HG02759 (cell line): ENCODE data around the gene SUCLA2.
"Not testable (repeated sequence)": the region's sequence is repeated elsewhere in the genome, so short reads cannot be mapped to it uniquely, and the experiment has no call there.

Experiments
- ATAC-seq: cut with Tn5 transposase; IDR thresholded peaks from one replicate; pipeline ENCODE4 v1.9.1; 2021; ENCODE audit warnings: mild to moderate bottlenecking, moderate library complexity; ENCODE audit not compliant: unreplicated experiment

The SUCLA2 gene

DNA sequence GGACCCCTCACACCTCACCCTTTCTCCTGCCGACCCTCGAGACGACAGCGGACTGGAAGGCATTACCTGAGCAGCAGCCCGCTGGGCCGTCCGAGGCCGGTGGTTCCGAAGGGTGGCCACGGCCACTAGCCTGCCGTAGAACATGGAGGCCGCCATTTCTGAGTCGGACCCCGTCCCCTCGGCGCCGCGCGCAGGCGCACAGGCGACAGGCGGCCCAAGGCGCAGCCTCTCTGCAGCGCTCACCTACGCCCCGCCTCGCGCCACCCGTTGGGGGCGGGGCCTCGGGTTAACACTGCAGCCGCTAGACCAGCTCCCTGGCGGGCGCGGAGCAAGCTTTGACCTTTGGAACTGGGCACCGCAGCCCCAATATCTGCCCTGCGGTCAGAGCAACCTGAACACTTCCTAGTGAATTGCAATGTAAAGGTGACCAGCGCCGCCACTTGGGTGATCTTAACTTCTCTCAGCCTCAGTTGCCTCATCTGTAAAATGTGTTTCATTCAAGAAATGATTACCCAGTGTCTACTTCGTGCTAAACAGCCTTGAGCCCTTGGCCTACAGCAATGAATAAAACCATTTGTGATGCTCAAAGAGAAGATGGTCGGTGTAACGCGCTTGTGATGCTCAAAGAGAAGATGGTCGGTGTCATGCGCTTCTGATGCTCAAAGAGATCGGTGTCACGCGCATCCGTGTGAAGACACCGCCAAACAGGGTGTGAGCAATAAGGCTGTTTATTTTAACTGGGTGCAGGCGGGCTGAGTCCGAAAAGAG lies at the start of gene SUCLA2:
SUCLA2 (minus strand) TSS at position 160 of the 768 bp plus-strand sequence; CDS start at position 156, 4 bp downstream.
- peak; percentile 99 for ATAC-seq

DNA sequence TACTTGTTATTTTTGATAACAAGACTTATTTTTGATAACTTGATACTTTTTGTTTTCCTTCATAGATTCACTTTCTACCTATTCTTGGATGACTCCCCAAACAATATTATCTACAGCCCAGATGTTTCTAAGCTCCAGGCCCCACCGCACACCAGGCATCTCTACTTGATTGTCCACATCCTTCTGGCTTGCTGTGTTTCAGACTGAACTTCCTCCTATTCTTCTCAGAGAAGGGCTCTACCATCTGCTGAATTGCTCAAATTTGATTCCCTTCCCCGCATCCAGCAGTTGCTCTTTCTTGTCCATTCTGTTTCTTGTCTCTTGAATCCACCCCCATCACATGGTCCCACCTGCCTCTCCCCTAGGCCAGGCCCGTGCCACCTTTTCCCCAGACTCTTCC lies 49.5 kb upstream of the SUCLA2 start:
- ATAC-seq: no peak

DNA sequence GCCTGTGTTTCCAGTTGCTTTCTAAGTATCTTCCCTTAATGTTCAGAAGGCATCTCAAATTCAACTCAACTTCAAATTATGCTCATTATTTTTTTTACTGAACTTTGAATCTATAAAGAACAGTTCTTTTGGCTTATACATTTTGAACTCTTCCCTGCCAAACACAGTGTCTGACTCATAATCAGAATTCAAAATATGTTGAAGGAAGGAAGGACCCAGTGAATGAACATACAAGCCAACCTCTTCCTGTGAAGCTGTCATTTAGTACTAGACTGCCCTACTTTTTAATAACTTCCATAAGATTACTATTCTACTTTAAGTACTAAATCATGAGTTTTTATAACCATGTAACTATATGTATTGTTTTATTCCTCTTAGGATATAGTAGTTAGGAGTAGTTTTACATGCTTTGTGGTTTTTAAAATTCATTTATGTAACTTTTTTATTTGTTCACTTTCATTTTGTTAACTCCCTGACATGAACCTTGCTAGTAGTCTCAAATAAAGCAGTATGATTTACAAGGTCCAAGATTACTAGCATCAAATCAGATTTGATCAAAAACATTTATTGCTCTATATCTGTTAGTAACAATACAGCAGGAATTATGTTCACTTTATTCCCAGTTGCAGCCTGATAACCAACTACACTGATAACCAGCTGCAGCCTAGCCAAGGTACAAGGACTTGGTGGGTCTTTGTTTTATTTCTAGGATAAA lies 42.9 kb upstream of the SUCLA2 start:
- peak; percentile 51 for ATAC-seq

DNA sequence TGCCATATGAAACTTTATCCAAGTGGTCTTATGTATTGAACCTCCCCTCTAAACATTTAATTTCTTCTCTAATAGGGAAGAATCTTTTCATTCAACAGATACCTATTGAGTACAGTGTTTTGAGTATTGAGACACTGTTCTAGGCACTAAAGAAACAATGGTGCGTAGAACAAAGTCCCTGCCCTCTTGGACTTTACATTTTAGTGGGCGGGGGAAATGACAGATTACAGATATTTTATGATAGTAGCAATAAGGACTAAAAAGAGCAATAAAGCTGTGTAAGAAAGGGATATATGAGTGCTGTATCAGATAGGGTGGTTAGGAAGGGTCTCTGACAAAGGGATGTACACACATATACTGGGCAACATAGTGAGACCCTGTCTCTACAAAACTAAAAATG lies 41.8 kb upstream of the SUCLA2 start:
- ATAC-seq: no peak

DNA sequence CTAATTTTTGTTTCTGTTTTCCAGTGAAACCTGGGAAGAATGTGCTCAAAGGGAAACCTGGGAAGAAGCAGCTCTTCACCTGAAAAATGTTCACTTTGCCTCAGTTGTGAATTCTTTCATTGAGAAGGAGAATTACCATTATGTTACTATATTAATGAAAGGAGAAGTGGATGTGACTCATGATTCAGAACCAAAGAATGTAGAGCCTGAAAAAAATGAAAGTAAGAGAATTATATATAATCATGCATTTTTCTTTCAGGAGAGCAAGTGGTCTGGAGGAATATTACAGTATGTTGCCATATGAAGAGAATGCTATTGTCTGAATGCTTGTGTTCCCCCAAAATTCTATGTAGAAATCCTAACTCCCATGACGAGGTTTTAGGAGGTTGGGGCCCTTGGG lies 39.8 kb upstream of the SUCLA2 start:
- no peak for ATAC-seq

DNA sequence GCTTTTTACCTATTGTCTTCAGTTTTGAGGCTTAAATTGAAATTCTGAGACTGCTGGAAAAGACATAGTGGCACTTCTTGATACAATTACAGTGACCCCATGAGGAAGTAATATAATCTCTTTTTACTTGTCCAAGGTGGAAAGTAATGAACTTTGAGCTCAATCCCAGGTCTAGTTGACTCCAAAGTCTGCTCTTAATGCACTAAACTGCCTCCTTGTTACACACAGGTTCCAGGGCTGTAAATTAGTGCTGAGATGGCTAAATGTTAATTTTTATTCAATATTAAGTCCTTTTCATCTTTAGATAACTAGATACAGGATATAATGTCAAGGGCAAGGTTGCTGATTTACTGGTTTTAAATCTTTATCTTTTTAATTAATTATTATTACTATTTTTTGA lies 39.0 kb upstream of the SUCLA2 start:
- no peak for ATAC-seq

DNA sequence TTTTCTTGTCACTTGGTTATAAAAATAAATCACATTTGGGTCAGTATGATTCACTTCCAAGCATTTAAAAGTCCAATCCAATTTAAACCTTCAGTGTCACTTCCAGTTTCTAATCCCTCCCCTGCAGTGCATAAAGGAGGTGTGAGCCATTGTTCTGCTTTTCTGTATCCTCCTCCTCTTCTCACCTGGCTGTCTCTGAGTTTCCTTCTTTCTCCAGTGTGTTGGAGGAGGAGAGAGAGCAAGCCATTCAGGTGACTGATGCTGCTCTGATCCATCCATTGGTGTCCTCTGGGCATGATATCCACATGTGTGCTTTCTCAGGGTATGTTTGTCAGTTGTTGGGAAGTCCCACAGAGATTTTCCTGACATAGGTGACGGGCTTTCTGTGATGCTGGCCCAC lies 37.7 kb upstream of the SUCLA2 start:
- no peak for ATAC-seq

DNA sequence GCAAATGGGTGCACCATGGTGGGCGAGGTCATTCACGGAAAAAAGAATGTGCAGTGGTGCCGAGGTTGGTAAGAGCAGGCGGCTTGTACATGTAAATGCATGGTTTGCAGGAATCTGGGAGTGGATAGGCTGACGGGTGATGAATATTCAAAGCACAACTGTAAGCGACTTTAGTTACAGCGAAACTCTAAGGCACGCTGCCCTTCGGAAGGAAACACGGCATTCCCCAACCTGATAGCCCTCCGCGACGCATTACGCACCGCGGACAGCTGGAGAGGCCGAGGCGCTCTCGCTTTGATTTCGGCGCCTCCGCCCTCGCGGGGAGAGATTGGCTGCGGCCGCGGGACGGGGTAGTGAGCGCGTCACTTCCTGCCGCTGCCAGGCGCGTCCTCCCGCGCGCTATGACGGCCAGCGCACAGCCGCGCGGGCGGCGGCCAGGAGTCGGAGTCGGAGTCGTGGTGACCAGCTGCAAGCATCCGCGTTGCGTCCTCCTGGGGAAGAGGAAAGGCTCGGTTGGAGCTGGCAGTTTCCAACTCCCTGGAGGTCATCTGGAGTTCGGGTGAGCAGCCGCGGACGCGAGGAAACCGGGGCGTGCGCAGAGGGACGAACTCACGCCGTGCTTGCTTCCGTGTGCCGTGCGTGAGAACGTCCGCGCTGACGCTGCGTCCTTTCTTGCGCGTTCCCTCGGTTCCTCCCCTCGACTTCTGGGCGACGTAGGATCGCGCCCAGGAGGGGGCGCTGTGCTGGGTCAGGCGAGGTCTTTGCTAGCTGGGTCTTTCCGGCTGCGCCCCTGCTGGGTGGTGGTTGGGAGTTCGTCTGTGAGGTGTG lies 36.5 kb upstream of the SUCLA2 start, which contains the start of gene NUDT15:
NUDT15 (plus strand) TSS at position 381 of the 828 bp plus-strand sequence; CDS start at position 402, 21 bp downstream.
- peak; percentile 97 for ATAC-seq

DNA sequence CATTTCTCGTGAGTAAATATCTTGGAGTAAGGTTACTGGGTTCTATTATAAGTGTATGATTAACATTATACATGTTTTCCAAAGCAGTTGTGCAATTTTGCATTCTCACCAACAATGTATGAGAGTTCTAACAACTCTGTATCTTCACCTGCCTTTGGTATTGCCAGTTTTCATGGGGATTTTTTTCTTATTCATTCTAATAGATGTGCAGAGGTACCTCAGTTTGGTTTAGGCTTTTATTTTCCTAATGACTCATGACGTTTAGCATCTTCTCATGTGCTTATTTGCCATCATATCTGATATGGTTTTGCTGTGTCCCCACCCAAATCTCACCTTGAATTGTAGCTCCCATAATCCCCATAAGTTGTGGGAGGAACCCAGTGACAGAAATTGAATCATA lies 28.8 kb upstream of the SUCLA2 start:
- ATAC-seq: no peak

DNA sequence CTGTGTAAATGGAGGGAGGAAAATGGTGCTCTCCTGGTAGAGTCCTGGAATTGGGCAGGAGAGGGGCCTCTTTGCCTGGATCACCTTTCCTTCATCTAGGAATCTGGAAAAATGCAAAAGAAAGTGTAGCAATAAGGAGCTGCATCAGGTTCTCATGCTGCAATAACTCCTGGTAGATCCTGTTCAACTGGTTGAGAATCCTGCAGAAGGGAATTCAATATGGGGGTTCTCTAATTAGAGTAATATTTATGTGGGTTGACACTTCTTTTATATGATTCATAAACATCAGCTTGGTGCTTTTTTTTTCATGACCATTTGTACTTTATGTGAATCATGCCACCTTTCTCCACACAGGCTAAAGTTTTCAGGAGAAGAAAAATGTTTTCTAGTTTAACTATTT lies 27.0 kb upstream of the SUCLA2 start:
- no peak for ATAC-seq

DNA sequence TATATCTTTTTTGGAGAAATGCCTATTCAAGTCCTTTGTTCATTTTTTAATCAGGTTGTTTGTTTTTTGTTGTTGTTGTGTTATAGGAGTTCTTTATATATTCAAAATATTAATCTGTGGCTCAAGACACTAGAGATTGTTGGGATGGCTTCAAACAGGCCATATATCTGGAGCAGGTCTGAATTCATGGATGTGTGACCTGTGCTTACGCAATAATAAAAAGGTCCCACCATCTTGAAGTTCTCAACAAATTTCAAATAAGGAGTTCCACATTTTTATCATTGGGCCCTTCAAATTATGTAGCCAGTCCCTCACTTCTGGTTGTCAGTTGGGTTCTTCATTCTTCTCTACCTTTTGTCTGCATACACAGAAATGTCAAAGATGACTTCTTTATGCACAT lies 18.7 kb upstream of the SUCLA2 start:
- no peak for ATAC-seq

DNA sequence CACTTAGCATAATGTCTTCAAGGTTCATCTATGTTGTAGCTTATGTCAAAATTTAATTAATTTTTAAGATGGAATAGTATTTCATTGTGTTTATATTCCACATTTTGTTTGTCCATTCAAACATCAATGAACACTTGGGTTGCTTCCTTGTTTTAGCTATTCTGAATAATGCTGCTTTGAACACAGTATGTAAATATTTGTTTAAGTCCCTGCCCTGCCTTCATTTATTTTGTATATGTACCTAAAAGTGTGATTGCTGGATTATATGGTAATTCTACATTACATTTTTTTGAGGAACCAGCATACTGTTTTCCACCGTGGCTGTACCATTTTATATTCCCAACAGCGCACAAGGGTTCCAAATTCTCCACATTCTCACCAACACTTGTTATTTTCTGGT lies 17.6 kb upstream of the SUCLA2 start:
- no peak for ATAC-seq

DNA sequence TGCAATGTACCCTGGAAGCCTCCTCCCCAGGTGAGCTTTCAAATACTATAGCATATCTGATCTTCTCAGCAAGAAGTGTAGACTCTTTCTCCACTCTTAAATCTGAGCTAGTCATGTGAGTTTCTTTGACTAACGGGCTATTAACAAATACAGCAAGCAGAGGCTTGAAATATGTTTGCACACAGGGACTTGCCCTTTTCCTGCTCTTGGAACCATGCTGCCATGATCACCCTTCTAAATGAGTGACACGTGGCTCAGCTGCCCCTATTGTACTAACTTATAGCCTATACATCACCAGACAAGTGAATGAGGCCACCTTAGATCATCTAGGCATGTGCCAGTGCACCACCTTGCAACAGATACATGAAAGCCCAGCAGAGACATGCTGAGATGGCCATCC lies 13.3 kb upstream of the SUCLA2 start:
- no peak for ATAC-seq

DNA sequence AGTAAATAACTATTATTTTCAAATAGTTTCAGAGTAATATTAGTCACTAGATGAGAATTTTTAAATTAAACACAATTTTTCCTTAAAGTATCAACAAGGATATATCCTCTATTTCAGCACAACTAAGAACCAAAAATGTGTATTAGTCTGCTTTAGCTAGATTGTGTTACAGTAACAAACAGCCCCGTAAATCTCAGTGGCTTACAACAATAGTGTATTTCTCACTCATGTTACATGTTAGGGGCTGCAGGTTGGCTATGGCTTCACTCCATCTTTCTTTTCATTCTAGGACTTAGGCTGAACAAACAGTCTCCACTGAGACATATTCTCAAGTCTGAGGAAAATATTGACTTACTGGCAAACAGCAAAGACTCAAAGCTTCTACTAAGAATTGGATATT lies 11.6 kb upstream of the SUCLA2 start:
- no peak for ATAC-seq

DNA sequence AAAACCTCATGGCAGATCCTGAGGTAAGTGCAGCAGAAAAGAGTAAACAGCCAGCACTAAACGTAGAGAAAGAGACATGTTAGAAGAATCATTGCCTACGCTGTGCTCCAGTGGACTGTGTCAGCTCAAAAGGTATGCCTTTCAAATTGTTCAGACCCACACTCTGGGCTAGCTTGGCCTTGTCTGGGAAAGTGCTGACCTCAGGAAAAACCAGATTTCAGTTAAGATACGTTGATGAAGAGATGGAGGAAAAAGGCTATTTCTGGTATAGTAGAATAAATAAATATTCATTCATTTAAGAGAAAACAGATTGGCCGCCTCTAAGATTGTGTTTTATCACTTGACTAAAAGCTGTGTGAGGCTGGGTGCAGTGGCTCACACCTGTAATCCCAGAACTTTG lies 9.6 kb upstream of the SUCLA2 start:
- ATAC-seq: no peak

DNA sequence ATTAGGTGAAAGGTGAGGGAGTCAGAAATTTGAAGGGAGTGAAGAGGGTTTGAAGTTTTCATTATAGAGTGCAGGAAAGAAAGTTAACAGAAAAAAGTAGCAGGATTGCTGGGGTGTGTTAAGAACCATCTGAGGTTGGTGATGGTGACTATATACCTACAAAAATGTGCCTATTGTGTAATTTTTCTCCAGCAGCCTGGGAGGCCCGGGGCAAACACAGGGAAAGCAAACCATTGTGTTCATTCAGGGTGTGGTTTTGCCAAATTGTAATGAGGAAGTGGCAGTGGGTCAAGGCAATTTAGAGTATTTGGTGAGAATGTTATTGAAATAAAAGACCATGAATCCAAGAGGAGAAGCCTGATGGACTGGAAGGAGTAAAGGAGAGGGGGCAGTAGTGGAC lies 8.2 kb upstream of the SUCLA2 start:
- ATAC-seq: no peak

DNA sequence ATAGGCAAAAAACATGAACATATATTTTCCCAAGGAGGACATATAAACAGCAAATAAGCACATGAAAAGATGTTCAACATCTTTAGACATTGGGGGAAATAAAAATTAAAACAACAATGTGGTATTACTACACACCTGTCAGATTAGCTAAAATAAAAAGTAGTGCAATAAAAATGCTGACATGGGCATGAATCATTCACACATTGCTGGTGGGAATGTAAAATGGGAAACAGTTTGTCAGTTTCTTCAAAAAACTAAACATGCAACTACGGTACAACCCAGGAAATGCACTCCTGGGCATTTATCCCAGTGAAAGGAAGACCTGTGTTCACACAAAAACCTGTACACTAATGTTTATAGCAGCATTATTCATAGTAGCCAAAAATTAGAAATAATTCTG lies 5.3 kb upstream of the SUCLA2 start:
- no peak for ATAC-seq

DNA sequence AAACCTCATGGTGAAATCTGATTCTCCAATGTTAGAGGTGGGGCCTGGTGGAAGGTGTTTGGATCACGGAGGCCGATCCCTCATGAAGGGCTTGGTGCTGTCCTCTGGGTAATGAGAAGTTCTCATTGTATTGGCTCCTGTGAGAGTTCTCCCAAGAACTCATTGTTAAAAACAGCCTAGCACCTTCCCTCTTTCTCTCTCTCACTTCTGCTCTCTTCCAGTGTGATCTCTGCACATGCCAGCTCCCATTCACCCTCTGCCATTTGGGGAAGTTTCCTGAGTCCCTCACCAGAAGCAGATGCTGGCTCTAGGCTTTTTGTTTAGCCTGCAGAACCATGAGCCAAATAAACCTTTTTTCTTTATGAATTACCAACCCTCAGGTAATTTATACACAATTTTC lies 3.1 kb upstream of the SUCLA2 start:
- ATAC-seq: no peak

DNA sequence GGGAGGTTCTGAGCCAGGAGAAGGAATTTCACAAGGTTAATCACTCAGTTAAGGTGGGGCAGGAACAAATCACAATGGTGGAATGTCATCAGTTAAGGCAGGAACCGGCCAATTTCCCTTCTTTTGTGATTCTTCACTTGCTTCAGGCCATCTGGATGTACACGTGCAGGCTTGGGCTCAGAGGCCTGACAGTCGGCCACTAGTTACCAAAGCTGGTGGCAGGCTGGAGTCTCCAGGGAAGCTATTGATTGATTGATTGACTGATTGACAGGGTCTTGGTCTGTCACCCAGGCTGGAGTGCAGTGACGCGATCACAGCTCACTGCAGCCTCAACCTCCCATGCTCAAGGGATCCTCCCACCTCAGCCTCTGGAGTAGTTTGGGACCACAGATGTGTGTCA lies 926 bp upstream of the SUCLA2 start:
- not testable (repeated sequence) for ATAC-seq

DNA sequence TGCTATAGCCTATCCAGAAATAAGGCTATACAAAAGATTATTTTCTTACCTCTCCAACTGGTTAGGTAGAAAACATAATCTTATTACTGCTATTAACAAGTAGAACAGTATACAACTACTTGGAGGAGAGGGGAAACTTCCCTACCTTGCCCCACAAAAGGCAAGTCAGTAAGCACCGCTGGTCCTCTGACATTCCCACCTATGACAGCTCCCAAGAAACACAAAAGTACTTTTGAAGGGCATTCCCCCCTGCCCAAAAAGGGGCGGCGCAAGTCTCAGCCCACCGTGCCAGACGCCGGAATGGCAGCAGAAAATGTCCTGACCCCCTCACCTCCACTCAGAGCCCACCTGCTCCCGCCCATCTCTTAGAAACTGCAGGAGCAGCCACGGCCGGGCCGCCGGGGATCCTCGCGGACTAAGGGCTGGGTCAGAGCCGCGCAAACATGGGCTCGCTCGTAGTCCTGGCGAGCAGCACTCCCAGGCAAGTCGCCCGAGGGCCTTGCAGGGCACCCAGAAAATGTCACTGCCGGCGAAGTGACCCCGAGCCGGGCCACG lies 437 bp downstream of the SUCLA2 start:
- peak; percentile 41 for ATAC-seq

DNA sequence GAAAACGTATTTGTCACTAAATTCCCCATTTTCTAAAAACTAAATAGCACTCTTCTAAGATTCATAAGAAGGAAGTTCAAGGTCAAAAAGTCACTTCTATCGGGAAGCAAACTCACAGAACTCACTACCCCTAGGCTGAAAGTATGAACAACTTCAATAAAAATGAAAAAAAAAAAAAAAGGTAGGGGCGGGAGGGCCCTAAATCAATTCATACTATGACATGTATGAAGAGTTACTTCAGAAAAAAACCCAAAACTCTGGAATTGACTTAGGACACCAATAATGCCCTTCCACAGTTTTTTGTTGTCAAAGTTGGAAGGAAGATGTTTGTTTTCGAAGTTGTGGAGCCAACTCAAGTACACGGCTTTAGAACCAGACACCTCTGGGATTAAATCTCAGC lies 1.1 kb downstream of the SUCLA2 start:
- no peak for ATAC-seq
